ENCODE measurements around the gene MOV10L1.
"Not testable (repeated sequence)": the region's sequence is repeated elsewhere in the genome, so short reads cannot be mapped to it uniquely, and the experiment has no call there.

MOV10L1 gene

DNA sequence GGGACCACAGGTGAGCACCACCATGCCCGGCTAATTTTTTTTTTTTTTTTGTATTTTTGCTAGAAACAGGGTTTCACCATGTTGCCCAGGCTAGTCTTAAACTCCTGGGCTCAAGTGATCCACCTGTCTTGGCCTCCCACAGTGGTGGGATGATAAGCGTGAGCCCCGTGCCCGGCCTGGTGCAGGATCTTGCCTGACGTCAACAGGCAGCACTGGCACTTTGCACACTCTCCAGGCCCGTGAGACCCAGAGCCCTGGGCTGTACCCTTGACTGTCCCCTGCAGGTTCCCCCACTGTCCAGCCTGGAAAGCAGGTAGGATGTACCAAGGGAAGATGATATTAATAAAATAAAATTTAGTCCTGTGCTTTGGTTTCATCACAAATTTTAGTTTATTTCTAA, 51.7 kb downstream of the MOV10L1 start:
- DNase-seq, result no peak

DNA sequence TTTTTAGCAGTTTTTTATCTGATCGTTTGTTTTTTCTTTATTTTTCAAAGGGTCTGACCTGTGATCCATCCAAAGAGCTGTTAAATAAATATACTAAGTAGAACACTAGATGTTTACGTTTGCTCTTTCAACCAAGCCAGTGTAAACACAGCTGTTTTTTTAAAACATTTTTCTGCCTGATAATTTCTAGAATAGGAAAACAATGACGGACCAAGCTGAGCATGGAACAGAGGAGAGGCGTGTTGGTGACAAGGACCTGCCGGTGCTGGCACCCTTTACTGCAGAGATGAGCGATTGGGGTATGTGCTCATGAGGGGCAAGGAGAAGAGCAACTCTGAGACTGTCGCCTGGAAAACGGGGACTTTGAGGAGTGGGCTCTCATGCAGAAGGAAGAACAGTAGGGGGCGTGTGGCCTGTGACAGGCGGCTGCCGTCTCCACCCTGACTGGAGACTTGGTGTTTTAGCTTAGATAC, 52.1 kb downstream of the MOV10L1 start:
- no peak for DNase-seq

DNA sequence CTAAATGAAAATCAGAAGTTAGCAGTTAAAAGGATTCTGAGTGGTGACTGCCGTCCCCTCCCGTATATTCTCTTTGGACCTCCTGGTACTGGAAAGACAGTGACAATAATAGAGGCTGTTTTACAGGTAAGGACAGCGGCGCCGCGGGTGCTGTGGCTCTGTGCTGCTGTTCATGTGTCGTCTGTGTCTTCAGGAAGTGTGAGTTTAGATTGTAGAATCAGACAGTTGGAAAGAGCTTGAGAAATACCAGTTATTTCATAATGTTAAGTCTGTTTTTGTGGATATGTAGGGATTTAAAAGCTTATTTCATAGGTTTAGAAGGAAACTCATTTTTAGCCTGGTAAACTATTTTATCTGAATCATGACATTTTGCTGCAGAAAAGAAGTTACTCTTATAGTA, 53.3 kb downstream of the MOV10L1 start:
- no peak for DNase-seq

DNA sequence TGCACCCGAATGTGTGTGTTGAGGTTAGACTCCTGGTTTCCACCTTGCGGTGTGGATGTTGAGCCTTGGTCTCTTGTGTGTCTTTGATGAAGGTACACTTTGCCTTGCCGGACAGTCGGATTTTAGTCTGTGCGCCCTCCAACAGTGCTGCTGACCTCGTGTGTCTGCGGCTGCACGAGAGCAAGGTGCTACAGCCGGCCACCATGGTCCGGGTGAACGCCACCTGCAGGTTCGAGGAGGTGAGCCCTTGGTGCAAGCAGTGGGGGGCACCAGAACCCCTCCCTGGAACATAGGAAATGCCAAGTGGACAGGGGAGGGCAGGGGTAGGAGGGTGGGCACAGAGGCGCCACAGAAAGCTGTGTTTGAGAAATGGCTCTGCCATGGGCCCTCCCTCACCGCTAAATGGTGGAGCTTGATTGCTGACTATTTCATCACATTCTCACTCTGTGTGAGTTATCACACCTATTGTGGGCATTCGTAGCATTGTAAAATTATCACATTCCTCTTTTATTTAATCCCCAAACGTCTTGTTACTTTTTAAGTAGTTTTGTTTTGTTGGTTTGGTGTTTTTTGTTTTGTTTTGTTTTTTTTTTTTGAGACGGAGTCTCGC, 54.3 kb downstream of the MOV10L1 start:
- DNase-seq, result no peak

DNA sequence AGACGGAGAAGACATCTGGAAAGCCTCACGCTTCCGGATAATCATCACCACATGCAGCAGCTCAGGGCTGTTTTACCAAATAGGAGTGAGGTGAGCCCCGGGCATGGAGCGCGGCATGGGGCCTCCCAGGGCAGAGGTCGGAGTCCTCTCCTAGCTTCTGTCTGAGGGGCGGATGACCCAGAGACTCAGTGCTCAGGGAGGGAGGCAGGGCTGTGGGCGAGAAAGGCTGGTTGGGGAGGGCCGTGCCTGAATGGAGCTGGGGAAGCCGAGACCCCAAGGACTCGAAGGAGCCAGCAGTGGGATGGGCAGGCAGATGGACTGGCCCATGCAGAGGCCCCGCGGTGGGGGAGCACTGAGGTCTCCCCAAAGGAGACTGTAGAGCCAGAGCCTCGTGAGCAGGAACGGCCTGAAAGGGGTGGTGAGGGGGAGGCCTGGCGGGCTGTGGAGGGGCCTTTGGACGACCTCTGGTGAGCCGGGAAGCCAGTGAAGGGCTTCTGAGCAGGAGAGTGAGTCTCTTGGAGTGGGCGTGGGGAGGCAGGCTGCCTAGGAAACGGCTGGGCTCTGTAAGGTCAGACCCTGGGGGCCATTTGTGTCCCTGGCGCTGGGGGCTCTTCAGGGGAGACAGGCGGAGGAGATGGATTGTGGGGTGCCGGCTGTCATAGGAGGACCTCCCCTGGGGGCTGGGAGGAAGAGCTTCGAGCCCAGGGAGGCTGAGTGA, 56.1 kb downstream of the MOV10L1 start:
- DNase-seq, result no peak

DNA sequence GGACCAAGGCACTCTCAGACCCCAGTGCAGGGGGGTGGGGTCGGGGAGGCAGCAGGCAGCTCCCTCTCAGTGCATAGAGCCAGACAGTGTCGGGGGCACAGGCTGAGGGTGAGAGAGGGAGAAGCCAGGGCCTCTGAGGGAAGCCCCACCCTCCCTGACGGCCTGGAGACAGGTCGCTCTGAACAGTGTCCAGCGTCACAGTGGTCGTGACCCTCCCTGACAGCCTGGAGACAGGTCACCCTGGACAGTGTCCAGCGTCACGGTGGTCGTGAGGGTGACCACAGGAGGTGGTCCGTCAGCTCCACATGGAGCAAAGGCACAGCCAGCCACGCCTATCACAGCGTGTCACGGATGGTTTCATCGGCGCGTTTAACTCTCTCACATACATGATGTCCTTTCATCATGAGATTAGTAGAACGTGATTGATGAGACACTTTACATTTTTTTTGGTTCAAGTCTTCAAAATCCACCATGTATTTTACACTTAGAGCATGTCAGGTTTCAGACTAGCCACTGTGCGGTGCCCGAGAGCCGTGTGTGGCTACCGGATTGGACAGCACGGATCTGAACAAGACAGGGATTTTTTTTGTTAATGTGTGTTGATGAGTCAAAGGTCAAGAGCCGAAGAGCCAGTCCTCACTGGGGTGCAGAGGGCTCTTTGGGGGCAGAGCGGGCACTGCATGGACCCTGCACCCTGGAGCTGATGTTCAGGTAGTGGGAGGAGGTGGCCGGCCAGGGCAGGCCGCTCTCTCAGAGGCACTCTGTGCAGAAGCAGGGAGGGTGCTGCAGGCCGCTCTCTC, 56.8 kb downstream of the MOV10L1 start:
- no peak for DNase-seq

DNA sequence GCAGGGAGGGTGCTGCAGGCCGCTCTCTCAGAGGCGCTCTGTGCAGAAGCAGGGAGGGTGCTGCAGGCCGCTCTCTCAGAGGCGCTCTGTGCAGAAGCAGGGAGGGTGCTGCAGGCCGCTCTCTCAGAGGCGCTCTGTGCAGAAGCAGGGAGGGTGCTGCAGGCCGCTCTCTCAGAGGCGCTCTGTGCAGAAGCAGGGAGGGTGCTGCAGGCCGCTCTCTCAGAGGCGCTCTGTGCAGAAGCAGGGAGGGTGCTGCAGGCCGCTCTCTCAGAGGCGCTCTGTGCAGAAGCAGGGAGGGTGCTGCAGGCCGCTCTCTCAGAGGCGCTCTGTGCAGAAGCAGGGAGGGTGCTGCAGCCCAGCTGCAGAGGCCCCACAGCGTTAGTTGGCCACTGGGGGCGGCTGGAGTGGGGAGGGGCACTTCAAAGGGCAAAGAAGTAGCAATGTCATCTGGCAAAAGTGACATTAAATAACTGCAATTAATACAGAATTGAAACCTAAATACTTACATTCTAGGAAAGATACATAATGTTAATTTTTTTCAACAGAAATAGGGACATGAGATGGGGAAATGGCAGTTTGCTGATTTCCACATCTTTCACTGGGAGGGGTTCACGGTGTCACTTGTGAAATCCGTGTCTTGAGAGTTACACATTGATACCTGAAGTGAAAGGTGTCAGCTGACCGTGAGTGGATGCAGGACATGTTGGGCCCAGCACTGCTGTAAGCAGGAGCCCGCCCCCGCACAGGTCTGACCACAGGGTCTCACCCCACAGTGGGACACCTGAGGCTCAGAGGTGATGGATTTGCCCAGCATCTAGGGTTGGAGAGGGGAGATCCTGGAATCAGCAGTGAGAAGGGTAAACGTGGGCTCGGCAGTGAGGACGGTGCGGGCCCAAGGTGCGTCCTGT, 57.7 kb downstream of the MOV10L1 start:
- DNase-seq, result not testable (repeated sequence)

DNA sequence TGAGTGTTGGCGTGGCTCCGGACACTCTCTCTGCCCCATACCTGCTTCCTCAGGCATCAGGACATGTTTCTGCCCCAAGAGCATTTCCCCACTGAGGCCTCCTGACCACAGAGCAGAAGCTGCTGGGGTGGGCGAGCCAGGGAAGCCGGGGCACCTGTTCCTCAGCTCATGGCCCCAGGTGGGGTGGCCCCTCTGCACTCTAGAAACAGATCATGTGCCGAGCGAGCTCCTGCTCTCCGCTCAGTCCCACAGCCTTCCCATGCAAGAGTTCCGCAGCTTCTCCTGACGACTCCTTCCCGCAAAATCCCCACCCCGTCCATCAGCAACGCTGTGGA, 58.3 kb downstream of the MOV10L1 start:
- DNase-seq, result no peak

DNA sequence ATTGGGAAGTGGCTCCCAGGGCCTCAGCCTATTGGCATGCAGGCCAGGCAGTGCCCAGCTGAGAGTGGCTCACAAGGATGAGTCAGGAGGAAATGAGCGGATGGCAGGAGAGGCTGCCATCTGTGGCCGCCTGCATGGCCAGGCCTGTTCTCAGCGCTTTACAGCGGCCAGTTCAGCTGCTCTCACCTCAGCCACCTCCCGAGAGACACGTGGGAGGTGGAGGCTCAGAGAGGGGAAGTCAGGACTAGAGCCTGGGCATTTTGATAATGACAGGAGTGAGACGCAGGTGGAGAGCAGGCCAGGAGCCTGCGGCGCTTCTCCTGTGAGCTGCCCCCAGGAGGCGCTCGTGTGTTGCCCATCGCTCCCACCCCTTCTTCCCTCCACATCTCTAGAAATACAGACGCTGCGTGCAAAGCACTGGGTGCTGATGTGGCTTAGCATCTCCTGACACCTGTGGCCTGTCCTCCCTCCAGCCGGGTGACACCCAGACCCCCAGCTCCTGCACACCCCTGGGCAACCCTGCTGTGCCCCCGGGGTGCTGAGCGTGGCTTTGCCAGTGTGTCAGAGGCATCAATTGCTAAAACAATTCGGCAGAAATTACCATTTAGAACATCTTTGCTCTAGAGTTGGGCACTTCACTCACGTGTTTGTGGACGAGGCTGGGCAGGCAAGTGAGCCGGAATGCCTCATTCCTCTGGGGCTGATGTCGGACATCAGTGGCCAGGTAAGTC, 59.4 kb downstream of the MOV10L1 start:
- peak; percentile 30 for DNase-seq

DNA sequence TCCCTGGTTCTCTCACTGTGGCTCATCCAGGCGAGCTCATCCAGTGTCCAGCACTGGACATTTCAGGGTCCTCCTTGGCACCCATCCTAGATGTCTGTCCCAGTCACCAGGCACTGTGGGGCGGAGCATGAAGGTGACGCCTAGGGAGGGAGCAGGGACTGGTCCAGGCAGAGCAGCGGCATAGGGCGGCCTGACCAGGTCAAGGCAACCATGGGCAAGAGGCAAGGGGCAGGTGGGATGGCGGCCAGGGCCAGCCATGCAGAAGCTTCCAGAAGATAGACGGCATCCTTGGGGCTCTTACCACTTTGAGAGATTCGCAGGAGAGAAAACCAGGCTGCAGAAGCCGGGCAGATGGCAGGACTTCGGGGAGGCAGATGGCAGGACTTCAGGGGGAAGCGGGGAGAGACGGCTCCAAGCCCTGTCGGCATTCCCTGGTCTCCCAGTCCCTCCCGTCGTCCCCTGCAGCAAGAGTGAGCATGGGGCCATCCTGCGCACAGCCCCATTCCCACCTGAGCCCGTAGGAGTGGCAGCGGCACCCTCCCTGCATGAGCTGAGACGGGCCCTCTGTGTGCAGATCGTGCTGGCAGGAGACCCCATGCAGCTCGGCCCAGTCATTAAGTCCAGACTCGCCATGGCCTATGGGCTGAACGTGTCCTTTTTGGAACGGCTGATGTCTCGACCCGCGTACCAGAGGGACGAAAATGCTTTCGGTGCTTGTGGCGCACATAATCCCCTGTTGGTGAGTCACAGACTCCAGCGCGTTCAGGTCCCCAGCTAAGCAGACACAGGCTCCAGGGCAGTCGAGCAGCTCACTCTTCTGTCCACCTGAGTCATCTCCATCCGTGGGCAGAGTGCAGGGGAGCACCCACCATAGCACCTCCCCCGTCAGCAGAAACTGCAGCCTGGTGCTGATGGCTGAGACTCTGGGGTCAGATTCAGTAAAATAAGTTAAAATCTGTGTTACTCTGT, 60.6 kb downstream of the MOV10L1 start:
- DNase-seq, result no peak

DNA sequence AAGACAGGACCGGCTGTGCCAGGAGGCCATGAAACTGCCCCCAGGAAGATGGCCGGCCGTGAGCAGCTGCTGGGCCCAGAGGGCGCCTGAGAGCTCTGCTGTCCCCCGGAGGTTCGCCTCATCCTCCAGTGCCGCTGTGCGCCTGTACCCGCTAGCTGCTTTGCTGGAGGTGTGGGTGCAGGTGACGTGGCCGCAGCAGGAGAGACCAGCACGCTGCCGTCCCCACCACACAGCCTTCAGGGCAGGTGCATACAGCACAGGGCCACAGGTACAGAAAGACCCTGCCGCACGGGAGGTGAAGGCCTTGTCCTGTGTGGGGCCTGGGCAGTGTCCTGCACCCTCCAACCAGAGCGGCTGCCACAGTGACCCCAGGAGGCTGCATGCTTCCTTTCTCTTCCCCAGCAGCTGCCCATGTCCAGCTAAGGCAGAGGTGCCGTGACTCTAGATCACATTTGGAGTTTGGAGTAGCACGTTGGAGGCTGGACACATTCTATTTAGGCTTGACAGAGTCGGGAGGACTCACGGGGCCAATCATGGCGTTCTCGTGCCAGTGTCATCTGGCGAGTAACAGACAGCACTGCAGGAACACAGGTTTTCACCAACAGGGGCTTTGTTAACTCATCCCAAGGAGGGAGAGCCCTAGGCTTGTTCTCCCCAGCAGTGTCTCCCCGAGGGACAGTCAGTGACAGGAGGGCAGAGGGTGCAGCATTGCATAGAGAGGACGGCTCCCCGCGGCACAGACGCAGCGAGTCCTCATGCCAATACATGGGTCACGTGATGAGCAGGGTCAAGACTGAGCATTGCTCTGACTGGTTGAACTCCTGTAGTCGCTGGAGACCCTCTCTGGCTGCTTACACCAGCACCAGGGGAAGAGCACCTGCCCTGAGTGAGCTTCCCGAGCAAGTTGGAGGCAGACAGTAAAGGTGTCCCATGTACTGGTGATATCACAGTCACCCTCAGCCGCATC, 62.0 kb downstream of the MOV10L1 start:
- no peak for DNase-seq

DNA sequence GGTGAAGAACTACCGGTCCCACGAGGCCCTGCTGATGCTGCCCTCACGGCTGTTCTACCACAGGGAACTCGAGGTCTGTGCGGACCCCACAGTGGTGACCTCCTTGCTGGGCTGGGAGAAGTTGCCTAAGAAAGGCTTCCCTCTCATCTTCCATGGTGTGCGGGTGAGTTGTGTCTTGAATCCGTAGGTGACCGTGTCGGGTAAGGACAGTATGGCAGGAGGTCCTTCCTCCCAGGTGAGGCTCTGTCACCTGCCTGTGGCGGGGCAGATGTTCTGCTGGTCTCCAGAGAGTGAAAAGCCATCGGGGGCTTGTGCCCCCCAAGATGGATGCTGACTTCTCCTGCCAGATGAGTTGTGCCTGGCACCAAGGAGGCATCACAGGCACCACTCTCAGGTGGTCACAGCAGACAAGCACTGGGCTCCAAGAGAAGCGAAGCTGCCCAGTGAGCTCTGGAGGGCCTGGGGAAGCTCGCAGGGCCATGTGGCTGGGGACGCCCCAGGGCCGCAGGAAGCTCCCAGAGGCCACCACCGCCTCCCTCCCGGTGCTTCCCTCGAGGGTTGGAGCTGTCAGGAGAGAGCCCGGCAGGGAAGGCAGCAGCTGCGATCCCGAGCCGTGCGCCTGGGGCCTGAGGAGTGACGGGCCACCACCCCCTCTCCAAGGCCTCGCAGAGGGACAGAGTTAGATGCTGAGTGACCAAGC, 63.4 kb downstream of the MOV10L1 start:
- no peak for DNase-seq

DNA sequence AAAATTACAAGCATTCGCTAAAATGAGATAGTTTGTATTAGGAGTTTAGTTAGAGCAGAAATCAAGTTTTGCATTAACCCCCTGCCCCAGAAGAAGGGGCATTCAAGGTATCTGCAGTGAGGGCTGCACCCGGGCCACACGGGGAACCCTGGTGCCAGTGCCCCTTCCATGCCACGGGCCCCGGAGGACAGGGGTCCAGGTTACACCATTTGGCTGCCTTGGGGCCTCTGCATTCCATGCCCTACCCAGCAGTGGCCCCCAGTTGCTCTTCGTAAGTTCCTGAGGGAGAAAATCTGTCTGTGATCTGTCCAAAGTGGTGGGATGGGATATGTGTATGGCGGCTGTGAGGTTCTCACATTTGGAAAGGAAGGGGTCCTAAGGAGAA, 63.9 kb downstream of the MOV10L1 start:
- no peak for DNase-seq

DNA sequence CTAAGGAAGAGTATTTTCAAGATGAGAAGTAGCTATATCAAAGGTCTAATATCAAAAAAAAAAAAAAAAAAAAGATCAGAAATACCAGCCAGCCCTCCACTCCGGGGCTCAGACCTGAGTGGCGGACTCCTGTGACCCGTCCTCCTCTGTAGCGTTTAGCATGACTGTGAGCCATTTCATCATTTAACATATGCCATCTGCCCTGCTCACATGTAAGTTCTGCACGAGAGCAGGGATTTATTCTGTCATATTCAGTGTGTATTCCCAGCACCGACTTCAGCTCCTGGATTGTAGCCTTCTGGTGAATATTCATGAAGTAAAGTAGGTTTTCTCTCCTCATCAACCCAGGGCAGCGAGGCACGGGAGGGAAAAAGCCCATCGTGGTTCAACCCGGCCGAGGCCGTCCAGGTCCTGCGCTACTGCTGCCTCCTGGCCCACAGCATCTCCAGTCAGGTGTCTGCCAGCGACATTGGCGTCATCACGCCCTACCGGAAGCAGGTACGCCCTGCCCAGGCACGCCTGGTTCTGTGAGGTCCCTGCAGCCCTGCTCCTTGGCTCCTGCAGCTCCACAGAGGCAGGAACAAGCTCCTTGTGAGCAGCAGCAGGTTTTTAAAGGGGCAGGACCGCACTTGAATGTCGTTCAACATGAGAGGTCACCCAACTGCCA, 68.0 kb downstream of the MOV10L1 start:
- DNase-seq, result no peak

DNA sequence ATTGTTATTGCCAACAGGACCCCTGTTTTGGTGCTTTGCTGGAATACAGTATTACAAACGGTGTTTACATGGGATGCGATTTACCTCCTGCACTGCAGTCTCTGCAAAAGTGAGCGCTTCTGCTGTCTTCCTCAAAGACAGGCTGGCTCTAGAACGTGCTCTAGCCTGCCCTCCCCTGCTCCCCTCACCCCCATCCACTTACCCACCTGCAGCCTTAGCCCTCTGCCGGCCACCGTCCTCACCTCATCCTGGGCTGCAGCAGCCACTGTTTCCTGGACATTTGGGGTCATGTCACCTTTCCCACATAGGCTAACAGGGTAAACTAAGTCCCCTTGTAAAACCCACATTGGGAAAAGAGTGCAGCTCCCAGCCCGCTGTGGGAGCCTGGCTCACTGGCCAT, 71.1 kb downstream of the MOV10L1 start:
- no peak for DNase-seq

DNA sequence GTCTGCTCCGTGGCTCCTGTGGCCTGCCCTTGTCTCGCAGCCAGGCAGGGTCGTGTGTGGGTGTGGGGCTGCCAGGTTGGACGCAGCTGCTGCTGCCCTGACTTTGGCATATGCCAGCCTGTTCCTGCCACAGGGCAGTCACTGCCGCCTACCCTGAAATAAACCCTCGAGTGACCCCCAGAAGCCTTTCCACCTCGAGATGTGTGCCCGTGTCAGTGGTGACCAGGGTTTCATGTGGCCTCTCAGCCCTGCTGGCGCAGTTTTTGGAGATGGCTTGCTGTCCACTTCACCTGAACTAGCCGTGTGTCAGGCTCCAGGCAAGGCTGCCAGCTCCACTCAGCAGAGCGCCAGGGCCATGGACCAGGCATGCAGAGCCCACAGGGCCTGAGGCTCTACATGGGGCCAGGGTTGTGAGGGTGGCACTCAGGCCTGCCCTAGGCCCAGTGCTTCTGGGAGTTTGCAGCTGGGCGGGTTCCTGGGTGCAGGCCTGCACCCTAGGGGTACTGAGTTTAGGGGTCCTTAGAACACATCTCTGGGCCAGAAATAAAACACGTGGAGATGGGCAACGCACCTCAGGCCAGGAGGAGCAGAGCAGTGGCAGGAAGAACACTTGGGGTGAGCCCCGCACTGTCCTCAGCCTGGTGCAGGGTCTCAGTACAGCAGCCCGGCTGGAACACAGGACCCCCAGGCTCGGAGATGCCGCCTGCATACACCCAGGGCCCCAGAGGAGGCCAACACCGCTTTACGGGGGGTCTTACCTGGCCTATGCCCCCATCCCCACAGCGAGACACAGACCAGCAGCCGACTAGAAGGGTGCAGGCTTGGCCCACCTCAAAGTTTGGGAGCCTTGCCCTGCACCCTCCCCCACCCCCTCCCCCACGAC, 71.9 kb downstream of the MOV10L1 start:
- DNase-seq, result no peak

DNA sequence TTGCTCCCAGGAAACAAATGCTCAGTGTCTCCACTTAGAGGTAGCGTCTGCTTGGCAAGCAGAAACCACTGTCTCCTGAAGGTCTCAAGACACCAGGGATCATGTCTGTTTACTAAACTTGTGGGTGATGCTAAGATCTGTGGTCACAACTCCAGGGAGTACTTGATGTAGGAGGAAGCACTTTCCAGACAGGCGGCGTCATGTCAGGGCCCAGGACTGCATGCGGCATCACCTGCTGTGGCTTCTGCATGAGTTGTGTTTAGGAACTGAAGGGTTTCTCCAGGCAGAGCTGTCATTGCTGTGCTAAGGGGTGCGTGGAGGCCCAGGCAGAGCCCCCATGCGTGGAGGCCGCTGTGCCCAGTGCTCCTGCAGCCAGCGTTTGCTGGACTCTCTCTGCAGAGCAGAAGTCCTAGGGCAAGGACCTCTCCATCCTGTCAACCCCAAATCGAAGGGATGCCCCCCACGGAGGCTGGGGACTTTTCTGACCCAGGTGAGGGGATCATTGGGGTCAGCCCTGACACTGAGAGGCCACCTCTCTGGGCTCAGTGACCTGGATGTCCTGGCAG, 72.7 kb downstream of the MOV10L1 start:
- DNase-seq, result no peak

Data from NCI-H1105 (cell line).